GM23338 (cell line): Measurements from ENCODE around the gene SYK.

Experiments used
- CREB1 ChIP-seq: fragments of 250-450 bp; sonication (Bioruptor Pico); IDR thresholded peaks from 2 replicates; pipeline ENCODE4 v1.5.0; 2020; ENCODE audit warnings: low read depth, mild to moderate bottlenecking, moderate library complexity
- EZH2 ChIP-seq: fragments of 200-600 bp; sonication (generic); IDR thresholded peaks from one replicate; pipeline ENCODE4 v1.8.0; 2017; ENCODE audit warnings: antibody characterized with exemption, mild to moderate bottlenecking, low read depth; ENCODE audit not compliant: unreplicated experiment
- EZH2phosphoT487 ChIP-seq: fragments of 200-600 bp; sonication (generic); IDR thresholded peaks from one replicate; pipeline ENCODE4 v1.8.1; 2018; ENCODE audit warnings: antibody characterized with exemption; ENCODE audit not compliant: unreplicated experiment
- JUNB ChIP-seq: IDR thresholded peaks from one replicate; pipeline ENCODE4 v1.6.1; 2016; ENCODE audit warnings: antibody characterized with exemption; ENCODE audit not compliant: unreplicated experiment
- NANOG ChIP-seq: IDR thresholded peaks from 2 replicates; pipeline ENCODE4 v1.6.1; 2016; ENCODE audit warnings: antibody characterized with exemption, borderline replicate concordance
- POLR2AphosphoS5 ChIP-seq: IDR thresholded peaks from 2 replicates; pipeline ENCODE4 v1.6.1; 2016; ENCODE audit warnings: antibody characterized with exemption, low read depth
- REST ChIP-seq: IDR thresholded peaks from one replicate; pipeline ENCODE4 v1.6.1; 2018; ENCODE audit warnings: antibody characterized with exemption; ENCODE audit not compliant: unreplicated experiment
- ZNF114 ChIP-seq: fragments of 250-450 bp; sonication (Bioruptor Pico); IDR thresholded peaks from 2 replicates; pipeline ENCODE4 v1.5.0; 2020; ENCODE audit warnings: mild to moderate bottlenecking, moderate library complexity
- ZNF331 ChIP-seq: fragments of 250-450 bp; sonication (Bioruptor Pico); IDR thresholded peaks from 2 replicates; pipeline ENCODE4 v1.5.0; 2020; ENCODE audit warnings: low read depth, mild to moderate bottlenecking, moderate library complexity
- TF ChIP-seq, protein P1 (sequence below), 2 experiments: fragments of 200-600 bp in 1 of 2; sonication (generic) in 1 of 2; conservative IDR thresholded peaks; 2 replicates each; pipeline versions ENCODE4 v1.5.1 to v1.6.1; 2016 to 2017; ENCODE audit warnings: antibody characterized with exemption in 2 of 2, low read depth in 2 of 2, mild to moderate bottlenecking in 2 of 2, moderate library complexity in 1 of 2
- TF ChIP-seq, protein P2 (sequence below): IDR thresholded peaks from 2 replicates; pipeline ENCODE4 v1.6.1; 2016; ENCODE audit warnings: antibody characterized with exemption

- no peak for TF ChIP-seq EZH2phosphoT487
- TF ChIP-seq, protein P1, sequence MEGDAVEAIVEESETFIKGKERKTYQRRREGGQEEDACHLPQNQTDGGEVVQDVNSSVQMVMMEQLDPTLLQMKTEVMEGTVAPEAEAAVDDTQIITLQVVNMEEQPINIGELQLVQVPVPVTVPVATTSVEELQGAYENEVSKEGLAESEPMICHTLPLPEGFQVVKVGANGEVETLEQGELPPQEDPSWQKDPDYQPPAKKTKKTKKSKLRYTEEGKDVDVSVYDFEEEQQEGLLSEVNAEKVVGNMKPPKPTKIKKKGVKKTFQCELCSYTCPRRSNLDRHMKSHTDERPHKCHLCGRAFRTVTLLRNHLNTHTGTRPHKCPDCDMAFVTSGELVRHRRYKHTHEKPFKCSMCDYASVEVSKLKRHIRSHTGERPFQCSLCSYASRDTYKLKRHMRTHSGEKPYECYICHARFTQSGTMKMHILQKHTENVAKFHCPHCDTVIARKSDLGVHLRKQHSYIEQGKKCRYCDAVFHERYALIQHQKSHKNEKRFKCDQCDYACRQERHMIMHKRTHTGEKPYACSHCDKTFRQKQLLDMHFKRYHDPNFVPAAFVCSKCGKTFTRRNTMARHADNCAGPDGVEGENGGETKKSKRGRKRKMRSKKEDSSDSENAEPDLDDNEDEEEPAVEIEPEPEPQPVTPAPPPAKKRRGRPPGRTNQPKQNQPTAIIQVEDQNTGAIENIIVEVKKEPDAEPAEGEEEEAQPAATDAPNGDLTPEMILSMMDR (conservative IDR thresholded peaks at IDR 0.05; ENCODE audit: low read depth in 2 of 2): no peak
- no peak for TF ChIP-seq POLR2AphosphoS5
- no peak for TF ChIP-seq EZH2
- TF ChIP-seq REST: no peak
- no peak for TF ChIP-seq JUNB
- no peak for TF ChIP-seq CREB1 (CRISPR knock-in tag)
- no peak for TF ChIP-seq ZNF114 (CRISPR knock-in tag)
- TF ChIP-seq, protein P2, sequence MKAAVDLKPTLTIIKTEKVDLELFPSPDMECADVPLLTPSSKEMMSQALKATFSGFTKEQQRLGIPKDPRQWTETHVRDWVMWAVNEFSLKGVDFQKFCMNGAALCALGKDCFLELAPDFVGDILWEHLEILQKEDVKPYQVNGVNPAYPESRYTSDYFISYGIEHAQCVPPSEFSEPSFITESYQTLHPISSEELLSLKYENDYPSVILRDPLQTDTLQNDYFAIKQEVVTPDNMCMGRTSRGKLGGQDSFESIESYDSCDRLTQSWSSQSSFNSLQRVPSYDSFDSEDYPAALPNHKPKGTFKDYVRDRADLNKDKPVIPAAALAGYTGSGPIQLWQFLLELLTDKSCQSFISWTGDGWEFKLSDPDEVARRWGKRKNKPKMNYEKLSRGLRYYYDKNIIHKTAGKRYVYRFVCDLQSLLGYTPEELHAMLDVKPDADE: no peak
- TF ChIP-seq NANOG: no peak
- TF ChIP-seq ZNF331 (CRISPR knock-in tag): no peak
Measured at GRCh38 chr9:90801241-90801972, at the start of gene SYK.
